ENCODE measurements around the gene CNTNAP4. TPM values are rescaled to one million over a fixed set of nuclear protein-coding genes. Genes with fewer than 3 reads are reported as not detected.

The CNTNAP4 gene
- total and polyA plus RNA-seq, 2 of the 8 experiments (the other 6 are each of a cell fraction or from before 2014, with no cell fraction given): not detected

- Histone ChIP-seq H2BK20ac (ENCODE audit: low read length) (no peak overlapping the region), H4K8ac (ENCODE audit: extremely low read depth, insufficient read depth, low read length) (no peak overlapping the region), H2AK5ac (ENCODE audit: low read depth, low read length) (no peak overlapping the region), H4K20me1 (replicated peaks in 1 of 2; ENCODE audit: control insufficient read depth in 1 of 2, insufficient read depth in 2 of 2, low read length in 2 of 2) (no peaks in the 10 kb centered on the region), H3K27ac (ENCODE audit: low read depth, low read length) (no peak overlapping the region), H3K79me2 (ENCODE audit: control insufficient read depth in 1 of 2, insufficient read depth in 2 of 2, low read length in 2 of 2) (no peaks in the 10 kb centered on the region), H3K9ac (replicated peaks in 1 of 4; ENCODE audit: extremely low read depth in 1 of 4, low read depth in 3 of 4, low read length in 3 of 4) (no peak overlapping the region), H4K5ac (ENCODE audit: insufficient read length, low read depth, low read length) (no peak overlapping the region), H4K91ac (replicated peaks; ENCODE audit: insufficient read length, low read length) (no peak overlapping the region), H3K79me1 (ENCODE audit: low read depth, low read length) (no peaks in the 10 kb centered on the region), H2BK5ac (ENCODE audit: low read depth, low read length) (no peak overlapping the region), H3K4ac (replicated peaks; ENCODE audit: insufficient read length, low read depth, low read length) (no peak overlapping the region), H3K4me1 (replicated peaks in 1 of 4; ENCODE audit: control insufficient read depth in 3 of 4, insufficient read depth in 4 of 4, low read length in 3 of 4) (no peaks in the 10 kb centered on the region), H3K9me3 (ENCODE audit: insufficient read depth in 2 of 2, low read depth in 1 of 2, low read length in 1 of 2) (no peaks in the 10 kb centered on the region), H3K14ac (ENCODE audit: insufficient read length) (no peak overlapping the region), H2BK12ac (ENCODE audit: low read depth, low read length) (no peak overlapping the region), H3K18ac (ENCODE audit: extremely low read depth, low read length) (no peak overlapping the region), H3K27me3 (replicated peaks in 1 of 4; ENCODE audit: control insufficient read depth in 3 of 4, extremely low read depth in 1 of 4, insufficient read depth in 3 of 4, low read length in 3 of 4) (peaks cover 3 to 14% (median 12%) of the 10 kb centered on the region in 4 experiments; a peak in 6 of 7 replicates), H2AFZ (ENCODE audit: low read length) (no peak overlapping the region), H3K4me3 (ENCODE audit: extremely low read depth in 1 of 4, insufficient read depth in 2 of 4, low read depth in 3 of 4, low read length in 4 of 4) (no peak overlapping the region), H3K23me2 (ENCODE audit: low read depth, low read length) (no peaks in the 10 kb centered on the region), H2BK120ac (replicated peaks; ENCODE audit: low read depth, low read length) (no peak overlapping the region), H3K56ac (replicated peaks; ENCODE audit: insufficient read length, low read depth, low read length) (no peak overlapping the region), H3K23ac (ENCODE audit: insufficient read length) (no peak overlapping the region), H3K4me2 (ENCODE audit: insufficient read depth in 1 of 2, low read depth in 2 of 2, low read length in 2 of 2) (no peak overlapping the region), H2BK15ac (ENCODE audit: low read length) (no peak overlapping the region), H3K36me3 (ENCODE audit: control insufficient read depth in 2 of 4, insufficient read depth in 4 of 4, low read length in 3 of 4) (no peaks in the 10 kb centered on the region)
- CTCF ChIA-PET (ENCODE audit: partially characterized antibody): interaction anchor here (1.1 kb wide), 1 partner anchor 9 kb away, joined by 3 read pairs; no protein-coding TSS in a partner anchor
- FAIRE-seq (no peak), DNase-seq (ENCODE audit: low read depth in 1 of 2, low spot score in 2 of 2) (no peak)
- 55% methylated on average over 2 of the region's 2 CpGs; no CpG with 5 or more reads in 1 of the 2 experiments for WGBS, 2 experiments (ENCODE audit: extremely low coverage in 1 of 2, insufficient coverage in 1 of 2, insufficient read length in 1 of 2, insufficient replicate concordance in 2 of 2, low coverage in 1 of 2, low lambda C conversion rate in 2 of 2, missing lambda C conversion rate in 1 of 2)
- POLR2A ChIA-PET (ENCODE audit: partially characterized antibody): no interaction called here
- TF ChIP-seq MAX (IDR thresholded peaks at IDR 0.05) (no peak), CREB1 (IDR thresholded peaks at IDR 0.05) (no peak), SIRT6 (IDR thresholded peaks at IDR 0.05; ENCODE audit: low read length) (no peak), JUN (IDR thresholded peaks at IDR 0.05; ENCODE audit: low read depth, low read length) (no peak), EGR1 (IDR thresholded peaks at IDR 0.05; ENCODE audit: borderline replicate concordance, low read depth, low read length) (no peak), BCL11A (IDR thresholded peaks at IDR 0.05; ENCODE audit: low read depth in 2 of 2, low read length in 2 of 2) (no peak)
These were observed 48.6 kb upstream of the CNTNAP4 start for GRCh38 chr16:76228546-76229146.
